HG03558 (cell line): Measurements from ENCODE around the gene AQP12A.
"Not testable (repeated sequence)": the region's sequence is repeated elsewhere in the genome, so short reads cannot be mapped to it uniquely, and the experiment has no call there.

Experiments
- ATAC-seq: cut with Tn5 transposase; IDR thresholded peaks from one replicate; pipeline ENCODE4 v1.9.1; 2021; ENCODE audit warnings: moderate number of reproducible peaks; ENCODE audit not compliant: unreplicated experiment; ENCODE audit errors: extremely low read depth

AQP12A gene, protein sequence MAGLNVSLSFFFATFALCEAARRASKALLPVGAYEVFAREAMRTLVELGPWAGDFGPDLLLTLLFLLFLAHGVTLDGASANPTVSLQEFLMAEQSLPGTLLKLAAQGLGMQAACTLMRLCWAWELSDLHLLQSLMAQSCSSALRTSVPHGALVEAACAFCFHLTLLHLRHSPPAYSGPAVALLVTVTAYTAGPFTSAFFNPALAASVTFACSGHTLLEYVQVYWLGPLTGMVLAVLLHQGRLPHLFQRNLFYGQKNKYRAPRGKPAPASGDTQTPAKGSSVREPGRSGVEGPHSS

DNA sequence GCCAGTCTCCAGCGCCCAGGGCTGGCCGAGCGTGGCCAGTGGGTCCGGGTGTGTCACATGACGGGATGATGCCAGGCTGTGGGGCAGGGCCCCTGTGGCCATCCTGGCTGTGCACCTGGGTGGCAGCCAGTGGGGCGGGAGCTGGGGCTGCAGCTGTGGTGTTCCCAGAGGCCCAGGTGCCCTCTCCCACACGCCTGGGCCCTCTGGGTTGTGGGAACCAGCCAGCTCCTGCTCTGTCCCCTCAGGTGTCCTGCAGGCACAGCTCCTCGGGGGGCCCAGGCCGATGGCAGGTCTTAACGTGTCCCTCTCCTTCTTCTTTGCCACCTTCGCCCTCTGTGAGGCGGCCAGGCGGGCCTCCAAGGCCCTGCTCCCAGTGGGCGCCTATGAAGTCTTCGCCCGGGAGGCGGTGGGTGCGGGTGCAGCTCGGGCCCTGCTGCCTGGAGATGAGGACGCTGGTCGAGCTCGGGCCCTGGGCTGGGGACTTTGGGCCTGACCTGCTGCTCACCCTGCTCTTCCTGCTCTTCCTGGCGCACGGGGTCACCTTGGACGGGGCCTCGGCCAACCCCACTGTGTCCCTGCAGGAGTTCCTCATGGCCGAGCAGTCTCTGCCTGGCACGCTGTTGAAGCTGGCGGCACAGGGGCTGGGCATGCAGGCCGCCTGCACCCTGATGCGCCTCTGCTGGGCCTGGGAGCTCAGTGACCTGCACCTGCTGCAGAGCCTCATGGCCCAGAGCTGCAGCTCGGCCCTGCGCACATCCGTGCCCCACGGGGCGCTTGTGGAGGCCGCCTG lies at the start of gene AQP12A:
TSS of gene AQP12A (plus strand) at position 236 of the 790 bp plus-strand sequence. CDS start at position 284, 48 bp downstream.
- not testable (repeated sequence) for ATAC-seq

DNA sequence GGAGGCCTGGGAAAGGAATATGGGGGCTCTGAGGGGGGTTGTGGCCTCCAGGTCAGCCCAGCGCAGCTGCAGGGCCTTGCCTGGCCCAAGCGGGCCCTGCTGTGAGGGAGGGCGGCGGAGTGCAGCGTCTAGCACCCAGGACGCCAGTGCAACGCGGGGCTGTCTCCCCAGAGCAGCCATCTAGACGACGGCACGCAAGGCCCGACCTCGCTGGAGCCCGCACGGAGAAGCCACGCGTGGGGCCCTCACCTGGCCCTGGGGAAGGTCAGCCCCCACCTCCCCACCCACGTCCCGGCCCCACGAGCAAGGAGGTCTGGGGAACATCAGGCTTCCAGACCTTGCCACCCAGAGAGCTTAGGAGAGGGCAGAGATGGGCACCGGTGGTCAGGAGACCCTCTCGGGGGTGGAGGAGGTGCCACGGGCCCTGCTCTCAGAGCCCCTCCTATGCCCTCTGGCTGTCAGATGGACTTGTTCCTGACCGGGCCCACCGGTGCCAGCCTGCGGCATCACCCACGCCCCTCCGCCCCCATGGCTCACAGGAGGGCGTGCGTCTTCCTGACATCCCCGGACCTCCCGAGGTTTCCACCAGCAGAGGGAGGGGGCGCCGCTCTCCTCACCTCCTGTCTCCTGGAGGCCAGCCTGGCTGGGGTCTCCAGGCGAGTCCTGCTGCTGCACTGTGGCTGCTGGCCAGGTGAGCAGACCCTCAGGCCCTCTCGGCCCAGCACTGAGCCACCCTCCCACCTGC lies 49.4 kb upstream of the AQP12A start:
- ATAC-seq = no peak

DNA sequence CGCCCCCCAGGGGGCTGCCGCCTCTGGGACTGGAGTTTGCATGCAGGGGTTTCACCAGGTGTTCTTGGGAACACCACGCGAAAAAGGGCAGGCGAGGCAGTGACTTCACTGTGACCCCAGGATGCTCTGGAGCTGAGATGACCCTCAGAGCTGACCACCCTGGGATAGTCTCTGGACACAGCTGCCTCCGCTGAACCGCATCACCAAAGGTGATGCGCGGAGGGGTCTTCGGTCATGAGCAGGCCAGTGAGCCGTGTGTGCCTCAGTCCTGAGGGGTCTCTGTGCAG lies 48.9 kb upstream of the AQP12A start:
- no peak for ATAC-seq

DNA sequence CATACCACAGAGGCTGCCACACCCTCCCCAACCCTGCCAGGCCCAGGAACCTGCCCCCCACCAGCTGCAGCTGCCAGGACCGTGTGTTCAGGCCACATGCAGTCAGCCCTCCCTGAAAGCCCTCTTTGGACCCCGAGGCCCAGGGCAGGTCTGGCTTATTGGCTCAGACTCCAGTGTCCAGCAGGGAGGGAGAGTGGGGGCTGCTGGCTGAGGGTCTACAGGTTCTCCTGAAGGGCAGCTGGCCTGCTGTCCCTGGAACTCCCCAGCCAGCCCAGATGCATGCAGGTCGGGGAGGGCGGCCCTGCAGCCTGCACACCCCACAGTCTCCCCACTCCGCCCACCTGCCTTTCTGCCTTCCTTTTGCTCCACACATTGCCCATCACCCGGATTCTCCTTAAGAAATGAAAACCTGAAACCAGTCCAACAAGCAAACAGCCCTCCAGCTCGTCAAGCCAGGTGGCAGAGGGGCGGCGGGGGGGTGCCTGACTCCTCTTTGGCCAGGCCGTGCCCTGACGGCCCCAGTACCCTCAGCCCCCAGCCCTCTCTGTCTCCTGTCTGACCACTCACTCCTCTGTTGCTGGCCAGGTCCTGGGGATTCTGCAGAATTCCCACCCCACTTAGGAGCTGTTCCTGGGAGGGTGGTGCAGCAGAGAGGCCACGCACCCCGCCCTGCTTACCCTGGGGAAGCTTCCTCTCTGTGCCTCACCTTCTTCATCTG lies 48.4 kb upstream of the AQP12A start:
- no peak for ATAC-seq

DNA sequence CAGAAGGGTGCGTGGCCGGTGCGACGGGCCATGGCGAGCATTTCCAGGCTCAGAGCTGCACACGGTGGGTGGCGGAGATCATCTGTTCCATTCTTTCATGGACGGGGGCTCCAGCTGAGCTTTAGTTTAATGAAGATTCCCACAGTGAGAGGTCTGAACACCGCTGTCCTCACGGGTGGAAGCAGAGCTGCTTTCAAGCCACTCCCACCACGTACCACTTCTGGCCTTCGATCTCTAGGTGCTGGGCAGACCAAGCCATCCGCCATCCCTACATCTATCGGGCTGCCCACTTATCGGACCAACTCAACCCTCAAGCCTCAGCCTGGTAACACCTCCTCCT lies 47.9 kb upstream of the AQP12A start:
- no peak for ATAC-seq

DNA sequence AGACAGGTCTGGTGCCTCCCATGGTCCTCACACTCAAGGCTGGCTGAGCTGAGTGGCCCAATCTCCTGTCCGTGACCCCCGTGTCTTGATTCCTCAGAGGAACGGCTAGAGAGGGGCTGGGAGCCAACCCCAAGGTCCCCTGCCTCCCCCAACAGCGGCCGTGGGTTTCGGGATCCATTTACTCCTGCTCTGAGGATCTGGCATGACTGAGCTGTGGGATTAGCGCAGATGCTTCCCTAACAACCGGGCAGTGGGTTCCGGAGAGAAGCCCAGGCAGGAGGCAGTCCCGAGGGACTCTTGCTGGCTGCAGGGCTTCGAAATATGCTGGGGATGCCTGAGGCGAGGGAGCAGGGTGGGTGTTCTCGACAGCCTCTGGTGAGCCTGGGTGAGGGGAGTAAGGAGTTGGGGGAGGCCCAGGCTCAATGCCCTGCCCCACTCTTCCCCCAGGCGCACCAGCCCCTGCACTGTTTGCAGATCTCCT lies 47.5 kb upstream of the AQP12A start:
- ATAC-seq = no peak

DNA sequence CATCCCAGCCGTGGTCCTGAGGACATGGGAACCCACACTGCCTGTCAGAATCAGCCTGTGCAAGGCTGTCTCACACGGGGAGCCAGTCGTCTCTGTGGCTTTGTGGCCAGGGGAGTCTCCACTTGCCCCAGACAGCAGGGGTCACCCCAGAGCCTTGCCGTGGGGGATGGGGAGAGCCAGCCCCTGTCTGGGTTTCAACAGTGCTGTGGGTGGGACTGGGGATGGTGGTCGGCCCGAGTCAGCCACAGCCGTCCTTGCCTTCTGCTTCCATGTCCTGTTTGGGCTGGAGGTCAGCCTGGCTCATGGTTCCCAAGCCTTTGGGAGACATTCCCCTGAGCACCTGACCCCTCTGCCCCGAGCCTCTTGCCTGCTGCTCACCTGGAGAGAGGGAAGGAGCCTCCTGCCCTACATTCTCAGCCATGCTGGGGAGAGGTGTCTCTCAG lies 46.8 kb upstream of the AQP12A start:
- no peak for ATAC-seq

DNA sequence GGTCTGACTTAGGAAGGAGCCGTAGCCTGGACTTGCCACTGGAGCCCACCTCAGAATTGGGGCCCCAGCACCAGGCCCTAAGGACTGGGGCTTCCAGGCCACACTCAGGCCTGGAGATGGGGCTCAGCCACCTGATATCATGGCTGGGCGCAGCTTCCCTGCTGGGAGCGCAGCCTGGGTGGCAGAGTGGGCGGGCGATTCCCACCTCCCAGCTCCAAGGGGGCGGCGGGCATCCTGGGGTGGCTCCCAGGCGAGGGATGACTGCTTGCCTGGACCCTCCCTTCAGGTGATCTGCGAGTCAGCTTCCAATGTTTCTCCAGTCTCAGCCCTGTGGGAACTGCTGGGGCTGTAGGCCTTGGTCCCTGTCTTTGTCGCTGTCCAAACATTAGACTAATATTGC lies 46.3 kb upstream of the AQP12A start:
- ATAC-seq = no peak

DNA sequence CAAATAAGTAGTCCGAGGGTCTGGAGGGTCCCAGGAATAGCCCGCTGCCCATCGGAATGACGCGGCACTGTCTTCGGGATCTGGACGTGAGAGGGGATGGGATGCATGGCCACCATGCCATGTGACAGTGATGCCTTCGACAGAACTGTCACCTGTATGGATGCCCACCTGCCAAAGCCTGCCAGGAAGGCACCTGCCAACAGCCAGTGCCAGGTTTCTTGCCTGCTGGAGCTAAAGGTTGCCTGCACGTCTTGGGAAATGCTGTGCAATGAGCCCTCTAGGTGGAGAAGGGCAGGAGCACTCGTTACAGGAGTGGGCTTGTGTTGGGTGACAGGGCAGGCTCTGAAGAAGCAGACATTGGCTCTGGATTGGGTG lies 45.9 kb upstream of the AQP12A start:
- ATAC-seq = no peak

DNA sequence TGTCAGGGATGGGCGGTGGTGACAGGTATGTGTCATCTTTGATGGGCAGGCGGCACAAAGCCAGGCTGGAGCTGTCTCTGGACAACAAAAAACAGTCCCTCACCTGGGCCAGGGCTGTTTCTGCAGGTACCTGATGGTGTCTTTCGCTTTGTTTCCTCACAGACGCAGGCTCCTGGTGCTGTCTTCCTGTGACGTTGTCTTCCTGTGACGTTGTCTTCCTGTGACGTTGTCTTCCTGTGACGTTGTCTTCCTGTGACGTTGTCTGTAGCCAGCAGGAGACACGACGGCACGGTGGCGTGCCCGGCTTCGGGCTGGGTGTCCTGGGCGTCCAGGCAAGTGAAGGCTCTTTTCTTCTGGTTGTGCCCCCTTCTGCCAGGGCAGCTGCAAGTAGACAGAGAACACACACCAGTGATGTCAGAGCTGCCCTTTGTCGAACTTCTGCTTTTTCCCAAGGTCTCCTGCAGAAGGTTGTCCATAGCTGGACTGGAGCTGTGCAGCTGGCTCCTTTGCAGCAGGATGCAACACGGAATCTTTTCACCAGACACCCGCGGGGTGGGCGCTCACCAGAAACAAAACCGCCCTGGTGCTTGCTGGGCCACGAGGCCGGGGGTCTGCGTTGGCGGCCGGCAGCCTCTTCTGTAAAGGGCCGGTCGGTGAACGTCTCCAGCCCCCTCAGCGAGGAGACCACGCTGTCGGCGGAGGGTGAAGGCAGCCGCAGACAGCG lies 45.3 kb upstream of the AQP12A start:
- ATAC-seq = no peak

DNA sequence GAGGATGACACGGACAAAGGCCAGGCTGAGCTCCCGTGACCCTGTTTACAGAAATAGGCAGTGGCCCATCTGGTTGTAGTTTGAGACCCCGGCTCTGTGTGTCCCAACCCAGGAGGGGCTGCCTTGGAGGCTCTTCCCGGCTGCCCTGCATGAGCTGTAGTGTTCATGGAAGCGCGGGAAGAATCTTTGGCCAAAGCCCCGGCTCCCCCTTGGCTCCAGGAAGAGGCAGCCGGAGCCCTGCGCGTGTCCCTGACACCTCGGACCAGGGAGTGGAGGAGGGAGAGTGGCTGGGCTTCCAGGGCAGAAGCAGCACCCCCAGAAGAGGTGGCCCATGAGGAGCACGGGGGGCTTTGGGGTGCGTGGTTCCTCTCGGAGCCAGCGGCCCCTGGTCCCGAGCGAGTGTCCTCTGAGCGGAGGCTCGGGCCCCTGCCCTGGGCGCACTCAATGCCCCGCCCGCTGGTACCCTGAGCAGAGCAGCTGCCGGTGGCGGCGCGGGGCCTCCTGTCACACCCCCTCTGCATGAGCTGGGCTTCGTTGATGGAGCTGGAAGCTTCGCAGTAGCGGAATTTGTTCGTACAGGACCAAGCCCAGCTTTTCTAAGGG lies 44.7 kb upstream of the AQP12A start:
- no peak for ATAC-seq

DNA sequence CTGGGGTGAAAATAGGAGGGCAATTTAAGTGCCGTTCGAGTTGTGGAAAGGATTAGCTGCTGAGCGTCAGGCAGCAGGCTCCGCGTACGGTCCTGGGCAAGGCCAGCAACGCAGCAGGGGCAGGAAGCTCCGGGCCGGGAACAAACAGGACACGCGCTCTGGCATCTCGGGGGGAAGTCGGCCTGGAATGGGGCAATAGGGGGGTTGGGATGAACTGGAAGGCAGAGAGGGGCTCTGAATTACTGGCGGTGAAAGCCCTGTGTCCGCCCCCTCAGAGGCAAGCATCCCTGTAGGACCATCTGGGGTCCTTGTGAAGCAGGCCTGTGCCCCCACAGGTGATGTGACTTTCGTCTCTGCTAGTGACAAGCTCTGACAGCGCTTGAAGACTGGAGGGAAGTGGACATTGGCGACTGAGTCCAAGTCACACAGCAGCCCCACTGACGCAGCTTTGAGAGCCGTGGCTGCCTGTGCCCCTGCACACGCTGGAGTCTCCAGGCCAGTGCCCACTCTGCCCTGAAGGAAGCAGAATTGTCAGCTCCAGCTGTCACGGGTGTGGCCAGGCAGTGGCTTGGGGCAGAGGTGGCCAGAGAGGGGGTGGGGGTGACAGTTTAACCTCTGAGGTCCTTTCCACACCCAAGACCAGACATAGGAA lies 44.0 kb upstream of the AQP12A start:
- no peak for ATAC-seq

DNA sequence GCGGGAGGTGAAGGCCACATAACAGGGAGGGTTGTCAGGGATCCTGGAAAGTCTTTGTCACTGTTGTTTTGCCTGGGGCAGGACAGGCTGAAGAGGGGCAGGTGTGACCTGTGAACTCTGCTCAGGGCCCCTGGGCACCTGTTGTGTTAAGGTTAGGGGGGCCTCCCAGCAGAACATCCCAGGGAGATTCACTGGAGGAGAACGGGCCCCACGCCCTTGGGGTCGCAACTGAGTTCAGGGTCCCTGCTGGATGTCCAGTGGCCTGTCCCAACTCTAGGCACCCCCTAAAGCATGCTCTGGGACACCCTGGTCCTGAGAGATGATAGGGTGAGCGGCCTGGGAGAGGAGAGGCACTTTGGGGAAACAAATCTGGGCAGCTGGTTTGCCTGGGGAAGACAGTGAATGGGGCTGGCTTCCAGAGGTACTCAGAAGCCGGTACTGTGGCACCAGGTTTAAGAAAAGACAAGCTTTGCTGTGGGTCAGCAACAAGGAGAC lies 43.5 kb upstream of the AQP12A start:
- ATAC-seq = no peak

DNA sequence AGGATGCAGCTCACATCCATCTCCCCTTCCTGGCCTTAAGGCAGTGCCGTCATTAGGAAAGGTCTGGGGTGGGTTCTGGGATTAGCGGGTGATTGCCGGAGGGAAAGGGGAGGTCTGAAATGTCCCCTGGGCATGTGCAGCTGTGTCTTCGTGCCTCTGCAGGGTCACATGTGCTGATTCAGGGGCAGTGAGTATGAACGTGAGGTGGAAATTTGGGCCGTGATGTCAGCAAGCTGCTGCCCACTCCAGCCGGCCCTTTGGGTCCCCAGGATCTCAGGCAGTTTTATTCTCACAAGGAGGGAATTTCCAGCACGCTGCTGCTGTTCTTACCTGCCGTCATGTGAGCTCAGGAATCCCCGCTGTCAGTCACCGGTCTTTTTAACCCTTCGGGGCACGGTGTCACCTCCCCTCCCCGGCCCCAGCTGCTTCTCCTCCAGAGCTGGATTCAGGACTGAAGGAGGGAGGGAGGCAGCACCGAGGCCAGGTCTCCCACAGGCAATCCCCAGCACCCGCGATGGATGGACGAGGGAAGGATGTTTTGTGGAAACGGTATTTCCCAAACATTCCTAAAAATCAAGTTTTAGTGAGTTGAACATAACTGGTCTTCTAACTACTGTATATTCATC lies 42.9 kb upstream of the AQP12A start:
- no peak for ATAC-seq

DNA sequence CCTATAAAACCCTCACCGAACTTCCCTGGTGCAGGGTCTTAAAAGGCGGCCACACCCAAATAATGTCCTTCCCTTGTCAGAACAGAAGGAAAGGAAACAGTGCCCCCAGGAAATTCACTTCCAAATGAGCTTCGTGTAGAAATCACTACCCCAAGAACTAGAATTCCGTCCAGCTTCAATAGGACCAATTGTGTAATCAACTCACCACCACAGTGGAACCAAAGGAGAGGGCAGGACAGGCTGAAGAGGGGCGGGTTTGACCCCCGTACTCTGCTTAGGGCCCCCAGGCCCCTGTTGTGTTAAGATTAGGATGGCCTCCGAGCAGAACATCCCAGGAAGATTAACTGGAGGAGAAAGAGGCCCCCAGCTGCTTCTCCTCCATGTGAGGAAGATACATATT lies 42.3 kb upstream of the AQP12A start:
- no peak for ATAC-seq

DNA sequence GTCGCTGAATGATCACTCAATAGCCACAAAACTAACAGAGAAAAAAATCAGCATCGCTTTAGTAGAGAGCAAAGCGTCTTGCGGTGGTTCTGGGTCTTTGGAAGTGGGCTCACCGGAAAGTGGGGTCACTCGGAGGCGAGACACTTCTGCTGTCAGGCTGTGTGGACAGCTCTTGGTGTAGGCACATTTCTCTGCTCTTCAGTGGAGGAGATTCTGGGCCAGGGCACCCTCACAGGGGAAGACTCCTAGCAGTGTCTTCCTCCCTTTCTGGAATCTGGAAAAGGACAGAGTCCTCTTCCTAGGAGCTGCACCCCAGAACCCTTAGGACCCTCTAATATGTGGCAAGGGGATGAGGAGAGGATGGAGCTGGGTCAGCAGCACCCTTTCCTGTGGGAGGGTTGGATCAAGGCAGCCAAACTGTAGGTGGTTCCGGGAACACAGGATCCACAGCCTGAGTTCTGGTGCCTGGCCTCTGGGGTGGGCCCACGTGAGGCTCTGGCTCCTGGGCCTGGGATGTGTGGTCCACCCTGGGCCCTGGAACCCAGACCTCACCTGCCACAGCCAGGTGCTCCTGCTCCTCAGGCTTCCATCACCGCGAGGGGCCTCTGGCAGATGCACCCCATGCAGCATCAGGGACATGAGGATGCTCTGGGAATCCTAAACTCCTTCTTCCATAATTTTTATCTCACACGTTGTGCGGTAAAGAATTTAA lies 41.3 kb upstream of the AQP12A start:
- ATAC-seq = no peak

DNA sequence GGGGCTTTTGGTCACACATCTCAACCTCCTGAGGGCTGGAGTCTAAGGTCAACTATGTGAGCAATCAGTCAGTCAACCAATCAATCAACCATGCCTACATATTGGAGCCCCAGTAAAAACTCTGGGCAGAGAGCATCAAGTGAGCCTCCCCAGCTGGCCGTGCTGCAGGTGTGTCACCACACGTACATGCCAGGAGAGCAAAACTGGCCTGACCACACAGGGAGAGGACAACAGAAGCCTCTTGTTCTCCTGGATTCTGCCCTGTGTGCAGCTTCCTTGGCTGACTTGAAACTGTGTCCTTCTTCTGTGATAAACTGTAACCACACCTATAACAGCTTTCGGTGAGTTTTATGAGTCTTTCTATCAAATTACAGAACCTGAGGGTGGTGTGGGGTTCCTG lies 40.5 kb upstream of the AQP12A start:
- no peak for ATAC-seq
